MCF 10A (cell line): ENCODE data around the gene ZNF593OS. TPM values are rescaled to one million over a fixed set of nuclear protein-coding genes. Genes with fewer than 3 reads are reported as not detected.

Experiments used
- BruUV-seq: library from RNA; stranded (reverse); fragments of 400-500 nt; replicated peaks from 2 replicates; lab custom pipeline; 2021; lab: Mats Ljungman, UMichigan
- CTCF ChIA-PET: fragments of 300-600 bp; sonication (Branson Sonifier 250); formaldehyde crosslinking; extraction: SDS; loops from one replicate; lab custom pipeline; 2021; ENCODE audit warnings: antibody characterized with exemption, inconsistent platforms; lab: Yijun Ruan, JAX
- POLR2A ChIA-PET: fragments of 300-600, 350-650 bp; sonication (Branson Sonifier 250); formaldehyde crosslinking; extraction: SDS; loops from one replicate; lab custom pipeline; 2020; ENCODE audit warnings: antibody characterized with exemption, inconsistent platforms; lab: Yijun Ruan, JAX
- DNase-seq: peaks from one replicate; pipeline ENCODE4 v3.0.0-alpha.2; 2018; ENCODE audit not compliant: unreplicated experiment
- H3K27ac Mint-ChIP-seq: one replicate; pipeline ENCODE4 v1.8.0; 2022; ENCODE audit warnings: mild to moderate bottlenecking, low read depth, mixed read lengths; ENCODE audit not compliant: unreplicated experiment
- H3K27me3 Mint-ChIP-seq: one replicate; pipeline ENCODE4 v1.8.0; 2022; ENCODE audit warnings: mixed read lengths; ENCODE audit not compliant: insufficient read depth, unreplicated experiment
- H3K36me3 Mint-ChIP-seq: one replicate; pipeline ENCODE4 v1.8.0; 2022; ENCODE audit warnings: mild to moderate bottlenecking, moderate library complexity, mixed read lengths; ENCODE audit not compliant: insufficient read depth, unreplicated experiment
- H3K4me1 Mint-ChIP-seq: one replicate; pipeline ENCODE4 v1.8.0; 2022; ENCODE audit warnings: mixed read lengths; ENCODE audit not compliant: insufficient read depth, unreplicated experiment
- H3K4me3 Mint-ChIP-seq: one replicate; pipeline ENCODE4 v1.8.0; 2022; ENCODE audit warnings: mild to moderate bottlenecking, moderate library complexity, mixed read lengths; ENCODE audit not compliant: unreplicated experiment
- H3K9me3 Mint-ChIP-seq: one replicate; pipeline ENCODE4 v1.8.0; 2022; ENCODE audit warnings: mixed read lengths; ENCODE audit not compliant: unreplicated experiment
- CTCF ChIP-seq: fragments of 200-600 bp; IDR thresholded peaks from one replicate; pipeline ENCODE4 v1.8.0; 2022; ENCODE audit warnings: antibody characterized with exemption, mild to moderate bottlenecking; ENCODE audit not compliant: unreplicated experiment
- intact Hi-C: fragments of 100-400 bp; cut with micrococcal nuclease; formaldehyde crosslinking; loops from 2 replicates; pipeline ENCODE4 v1.14.1; 2022
- total RNA-seq: library from RNA; stranded (reverse); gene quantifications from 2 replicates; pipeline ENCODE4 v1.2.3, GENCODE V29; 2022

Gene ZNF593OS
- total RNA-seq, 1 experiment from 2014 or later: not detected

DNA sequence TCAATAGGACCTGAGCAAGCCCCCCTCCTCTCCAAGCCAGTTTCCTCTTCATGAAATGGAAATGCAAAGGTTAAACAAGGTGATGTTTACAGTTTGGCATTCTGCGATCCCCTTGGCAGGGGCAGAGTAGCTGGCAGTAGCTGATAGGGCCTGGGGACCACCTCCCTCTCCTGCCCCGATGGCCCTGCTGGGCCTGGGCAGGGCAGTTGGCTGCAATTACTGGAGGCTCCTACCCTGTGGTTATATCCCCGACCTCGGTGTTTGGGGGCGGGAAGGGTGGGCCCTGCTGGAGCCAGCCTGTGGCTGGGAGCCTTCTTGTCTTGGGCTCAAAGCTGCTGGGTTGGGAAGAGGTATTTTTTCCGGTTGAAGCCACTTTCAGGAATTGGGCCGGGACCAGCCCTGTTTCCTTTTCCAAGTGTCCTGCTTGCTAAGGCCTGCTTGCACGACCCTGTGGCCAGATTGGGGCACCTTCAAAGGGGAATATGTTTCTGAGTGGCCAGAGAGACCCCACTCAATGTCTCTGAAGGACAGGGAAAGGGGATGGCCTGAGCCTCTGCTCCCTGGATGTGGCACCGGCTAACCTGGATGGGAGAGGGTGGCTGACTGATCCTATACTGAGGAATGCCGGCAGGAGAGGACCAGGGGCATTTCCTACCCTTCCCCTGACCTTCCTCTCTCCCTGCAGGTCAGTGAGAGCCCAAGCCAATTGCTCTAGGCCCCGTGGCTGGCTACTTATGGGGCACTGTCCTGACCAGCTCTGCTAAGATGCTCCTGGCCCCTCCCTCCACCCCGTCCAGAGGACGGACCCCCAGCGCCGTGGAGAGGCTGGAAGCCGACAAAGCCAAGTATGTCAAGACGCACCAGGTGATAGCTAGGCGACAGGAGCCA, 10.9 kb downstream of the ZNF593OS start:
- no peaks in the 10 kb centered on the region for H3K9me3 Mint-ChIP-seq
- no TSS peak for BruUV-seq

GRCh38 chr1:26159743-26160039, 11.9 kb downstream of the ZNF593OS start:
- H3K4me3 Mint-ChIP-seq: no peak overlapping the region
- no peak for TF ChIP-seq CTCF
- no peak for DNase-seq
- intact Hi-C loops: no loop called here
- no peaks in the 10 kb centered on the region for H3K4me1 Mint-ChIP-seq
- CTCF ChIA-PET: no interaction called here
- no peak overlapping the region for H3K27ac Mint-ChIP-seq
- POLR2A ChIA-PET: no interaction called here
- H3K9me3 Mint-ChIP-seq: no peaks in the 10 kb centered on the region
- no TSS peak for BruUV-seq
- no peaks in the 10 kb centered on the region for H3K36me3 Mint-ChIP-seq
- H3K27me3 Mint-ChIP-seq: no peaks in the 10 kb centered on the region

More for the DNA sequence above, 10.9 kb downstream of the ZNF593OS start:
- no peak overlapping the region for H3K27ac Mint-ChIP-seq
- CTCF ChIA-PET: interaction anchor here (1.1 to 1.2 kb wide), 2 partner anchors 9 to 15 kb away, joined by 3 to 4 read pairs; partner anchors contain the start of gene ZNF593
- no peaks in the 10 kb centered on the region for H3K36me3 Mint-ChIP-seq
- POLR2A ChIA-PET: no interaction called here
- no peaks in the 10 kb centered on the region for H3K4me1 Mint-ChIP-seq
- H3K4me3 Mint-ChIP-seq: no peak overlapping the region
- H3K27me3 Mint-ChIP-seq: no peaks in the 10 kb centered on the region
- no peak for TF ChIP-seq CTCF
- intact Hi-C loops: no loop called here
- no peak for DNase-seq

- intact Hi-C loops: no loop called here
- H3K9me3 Mint-ChIP-seq: no peaks in the 10 kb centered on the region
- no peaks in the 10 kb centered on the region for H3K27me3 Mint-ChIP-seq
- TF ChIP-seq CTCF: no peak
- CTCF ChIA-PET: interaction anchor here (2.7 to 3.2 kb wide), 2 partner anchors 10 to 14 kb away, joined by 14 to 18 read pairs; partner anchors contain the start of genes C1orf232 and ZNF593
- DNase-seq: no peak
- no peak within 1 kb of the TSS for H3K27ac Mint-ChIP-seq
- POLR2A ChIA-PET: no interaction called here
- BruUV-seq: no TSS peak
- H3K4me1 Mint-ChIP-seq: no peaks in the 10 kb centered on the region
- no peak within 1 kb of the TSS for H3K4me3 Mint-ChIP-seq
- H3K36me3 Mint-ChIP-seq: no peaks in the 10 kb centered on the region
Observed at GRCh38 chr1:26158908-26159742, 12.5 kb downstream of the ZNF593OS start, which contains the start of gene FAM110D. TSS of gene FAM110D (plus strand) at chr1:26159079. CDS start at chr1:26161292, 2,213 bp downstream.
